ENCODE data around the gene ADAMTS6. TPM values are rescaled to one million over a fixed set of nuclear protein-coding genes. Genes with fewer than 3 reads are reported as not detected.

ADAMTS6 gene
- total and polyA plus RNA-seq, 2 experiments from 2014 or later = 0.78 to 2.0 TPM

DNA sequence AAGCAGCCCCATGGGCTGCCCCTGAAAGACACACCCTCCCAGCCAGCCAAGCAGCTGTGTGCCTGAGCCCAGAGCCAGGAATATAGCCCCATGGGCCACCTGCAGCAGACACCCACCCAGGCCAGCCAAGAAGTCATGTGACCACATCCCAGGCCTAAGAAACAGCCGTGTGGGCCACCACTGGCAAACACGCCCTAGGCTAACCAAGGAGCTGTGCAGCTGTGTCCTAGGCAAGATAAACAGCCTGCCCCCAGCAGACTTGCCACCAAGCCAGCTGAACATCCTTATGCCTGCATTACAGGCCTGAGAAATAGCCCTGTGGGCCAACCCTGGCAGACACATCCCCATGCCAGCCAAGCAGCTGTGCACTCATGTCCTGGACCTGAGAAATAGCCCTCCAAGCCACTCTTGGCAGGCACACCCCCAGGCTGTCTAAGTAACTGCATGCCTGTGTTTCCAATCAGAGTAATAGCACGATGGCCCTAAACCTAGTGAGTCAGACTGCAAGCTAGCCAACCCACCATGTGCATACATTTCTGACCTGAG is 143.0 kb downstream of the ADAMTS6 start:
- no peaks in the 10 kb centered on the region for H3K79me2 ChIP-seq (replicated peaks; ENCODE audit: insufficient read depth)
- H3K9me2 ChIP-seq (ENCODE audit: insufficient read depth) = no peaks in the 10 kb centered on the region
- TF ChIP-seq STAT1 (IDR thresholded peaks at IDR 0.05; ENCODE audit: unreplicated experiment) (no peak), NANOG (IDR thresholded peaks at IDR 0.05; ENCODE audit: borderline replicate concordance) (no peak), ZNF331 (CRISPR knock-in tag; IDR thresholded peaks at IDR 0.05; ENCODE audit: low read depth) (no peak)
- TF ChIP-seq, protein P1, sequence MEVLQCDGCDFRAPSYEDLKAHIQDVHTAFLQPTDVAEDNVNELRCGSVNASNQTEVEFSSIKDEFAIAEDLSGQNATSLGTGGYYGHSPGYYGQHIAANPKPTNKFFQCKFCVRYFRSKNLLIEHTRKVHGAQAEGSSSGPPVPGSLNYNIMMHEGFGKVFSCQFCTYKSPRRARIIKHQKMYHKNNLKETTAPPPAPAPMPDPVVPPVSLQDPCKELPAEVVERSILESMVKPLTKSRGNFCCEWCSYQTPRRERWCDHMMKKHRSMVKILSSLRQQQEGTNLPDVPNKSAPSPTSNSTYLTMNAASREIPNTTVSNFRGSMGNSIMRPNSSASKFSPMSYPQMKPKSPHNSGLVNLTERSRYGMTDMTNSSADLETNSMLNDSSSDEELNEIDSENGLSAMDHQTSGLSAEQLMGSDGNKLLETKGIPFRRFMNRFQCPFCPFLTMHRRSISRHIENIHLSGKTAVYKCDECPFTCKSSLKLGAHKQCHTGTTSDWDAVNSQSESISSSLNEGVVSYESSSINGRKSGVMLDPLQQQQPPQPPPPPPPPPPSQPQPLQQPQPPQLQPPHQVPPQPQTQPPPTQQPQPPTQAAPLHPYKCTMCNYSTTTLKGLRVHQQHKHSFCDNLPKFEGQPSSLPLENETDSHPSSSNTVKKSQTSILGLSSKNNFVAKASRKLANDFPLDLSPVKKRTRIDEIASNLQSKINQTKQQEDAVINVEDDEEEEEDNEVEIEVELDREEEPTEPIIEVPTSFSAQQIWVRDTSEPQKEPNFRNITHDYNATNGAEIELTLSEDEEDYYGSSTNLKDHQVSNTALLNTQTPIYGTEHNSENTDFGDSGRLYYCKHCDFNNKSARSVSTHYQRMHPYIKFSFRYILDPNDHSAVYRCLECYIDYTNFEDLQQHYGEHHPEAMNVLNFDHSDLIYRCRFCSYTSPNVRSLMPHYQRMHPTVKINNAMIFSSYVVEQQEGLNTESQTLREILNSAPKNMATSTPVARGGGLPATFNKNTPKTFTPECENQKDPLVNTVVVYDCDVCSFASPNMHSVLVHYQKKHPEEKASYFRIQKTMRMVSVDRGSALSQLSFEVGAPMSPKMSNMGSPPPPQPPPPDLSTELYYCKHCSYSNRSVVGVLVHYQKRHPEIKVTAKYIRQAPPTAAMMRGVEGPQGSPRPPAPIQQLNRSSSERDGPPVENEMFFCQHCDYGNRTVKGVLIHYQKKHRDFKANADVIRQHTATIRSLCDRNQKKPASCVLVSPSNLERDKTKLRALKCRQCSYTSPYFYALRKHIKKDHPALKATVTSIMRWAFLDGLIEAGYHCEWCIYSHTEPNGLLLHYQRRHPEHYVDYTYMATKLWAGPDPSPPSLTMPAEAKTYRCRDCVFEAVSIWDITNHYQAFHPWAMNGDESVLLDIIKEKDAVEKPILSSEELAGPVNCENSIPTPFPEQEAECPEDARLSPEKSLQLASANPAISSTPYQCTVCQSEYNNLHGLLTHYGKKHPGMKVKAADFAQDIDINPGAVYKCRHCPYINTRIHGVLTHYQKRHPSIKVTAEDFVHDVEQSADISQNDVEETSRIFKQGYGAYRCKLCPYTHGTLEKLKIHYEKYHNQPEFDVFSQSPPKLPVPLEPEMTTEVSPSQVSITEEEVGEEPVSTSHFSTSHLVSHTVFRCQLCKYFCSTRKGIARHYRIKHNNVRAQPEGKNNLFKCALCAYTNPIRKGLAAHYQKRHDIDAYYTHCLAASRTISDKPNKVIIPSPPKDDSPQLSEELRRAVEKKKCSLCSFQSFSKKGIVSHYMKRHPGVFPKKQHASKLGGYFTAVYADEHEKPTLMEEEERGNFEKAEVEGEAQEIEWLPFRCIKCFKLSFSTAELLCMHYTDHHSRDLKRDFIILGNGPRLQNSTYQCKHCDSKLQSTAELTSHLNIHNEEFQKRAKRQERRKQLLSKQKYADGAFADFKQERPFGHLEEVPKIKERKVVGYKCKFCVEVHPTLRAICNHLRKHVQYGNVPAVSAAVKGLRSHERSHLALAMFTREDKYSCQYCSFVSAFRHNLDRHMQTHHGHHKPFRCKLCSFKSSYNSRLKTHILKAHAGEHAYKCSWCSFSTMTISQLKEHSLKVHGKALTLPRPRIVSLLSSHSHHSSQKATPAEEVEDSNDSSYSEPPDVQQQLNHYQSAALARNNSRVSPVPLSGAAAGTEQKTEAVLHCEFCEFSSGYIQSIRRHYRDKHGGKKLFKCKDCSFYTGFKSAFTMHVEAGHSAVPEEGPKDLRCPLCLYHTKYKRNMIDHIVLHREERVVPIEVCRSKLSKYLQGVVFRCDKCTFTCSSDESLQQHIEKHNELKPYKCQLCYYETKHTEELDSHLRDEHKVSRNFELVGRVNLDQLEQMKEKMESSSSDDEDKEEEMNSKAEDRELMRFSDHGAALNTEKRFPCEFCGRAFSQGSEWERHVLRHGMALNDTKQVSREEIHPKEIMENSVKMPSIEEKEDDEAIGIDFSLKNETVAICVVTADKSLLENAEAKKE (CRISPR knock-in tag; IDR thresholded peaks at IDR 0.05) = no peak
- 0 out of 2 replicates have a peak overlapping the region, but pooled peaks have one; percentile 53 for H3K27ac Mint-ChIP-seq
- H2AFZ ChIP-seq = no peak overlapping the region
- no peak overlapping the region for H3K4me3 Mint-ChIP-seq
- H3K4me2 ChIP-seq = no peak overlapping the region
- ATAC-seq = peak; percentile 49; the same call in 2 of the 3 replicates
- H3K27ac ChIP-seq (ENCODE audit: low read depth) = no peak overlapping the region
- H3K36me3 Mint-ChIP-seq (ENCODE audit: low read depth) = peaks cover 12% of the 10 kb centered on the region; the same call in 2 of the 3 replicates
- DNase-seq (ENCODE audit: low spot score) = no peak
- H3K4me1 Mint-ChIP-seq = peaks cover 11% of the 10 kb centered on the region
- no peaks in the 10 kb centered on the region for H3K4me1 ChIP-seq (ENCODE audit: insufficient read depth)
- H3K9me3 Mint-ChIP-seq = peaks cover 11% of the 10 kb centered on the region; the same call in 2 of the 3 replicates
- no peak overlapping the region for H3K4me3 ChIP-seq
- H4K20me1 ChIP-seq (replicated peaks; ENCODE audit: insufficient read depth) = no peaks in the 10 kb centered on the region
- H3F3A ChIP-seq (replicated peaks; ENCODE audit: low read depth) = no peaks in the 10 kb centered on the region
- no peaks in the 10 kb centered on the region for H3K27me3 Mint-ChIP-seq (ENCODE audit: insufficient read depth, low read depth, poor library complexity)
- no peaks in the 10 kb centered on the region for H3K36me3 ChIP-seq (ENCODE audit: insufficient read depth)
- no peaks in the 10 kb centered on the region for H3K27me3 ChIP-seq (ENCODE audit: insufficient read depth)

DNA sequence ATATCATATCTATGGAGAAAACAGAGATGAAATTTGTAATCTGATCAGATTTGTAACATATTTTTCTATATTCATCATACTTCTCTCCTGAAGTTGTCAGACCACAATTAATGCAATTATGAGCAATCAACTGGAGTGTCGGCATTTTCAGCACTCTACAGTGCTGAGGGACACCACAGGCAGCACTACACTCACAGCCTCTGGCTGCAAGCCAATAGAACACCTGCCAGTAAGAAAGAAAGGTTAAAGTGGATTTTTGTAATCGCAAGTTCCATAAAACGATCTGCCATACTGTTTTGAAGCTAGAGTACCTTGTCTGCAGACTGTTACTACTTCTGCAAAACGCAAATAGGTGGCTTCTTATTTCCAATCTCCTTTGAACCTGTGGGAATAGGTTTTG is 147.6 kb downstream of the ADAMTS6 start:
- peaks cover 10% of the 10 kb centered on the region for H3K4me1 ChIP-seq (ENCODE audit: insufficient read depth)
- H2AFZ ChIP-seq = no peak overlapping the region
- no peak overlapping the region for H3K4me2 ChIP-seq
- no peak overlapping the region for H3K27ac ChIP-seq (ENCODE audit: low read depth)
- H3F3A ChIP-seq (replicated peaks; ENCODE audit: low read depth) = no peaks in the 10 kb centered on the region
- H3K79me2 ChIP-seq (replicated peaks; ENCODE audit: insufficient read depth) = no peaks in the 10 kb centered on the region
- Mint-ChIP-seq H3K36me3 (ENCODE audit: low read depth) (no peaks in the 10 kb centered on the region), H3K4me3 (no peak overlapping the region), H3K27ac (no peak overlapping the region), H3K4me1 (peaks cover 26% of the 10 kb centered on the region), H3K9me3 (no peaks in the 10 kb centered on the region), H3K27me3 (ENCODE audit: insufficient read depth, low read depth, poor library complexity) (no peaks in the 10 kb centered on the region)
- H4K20me1 ChIP-seq (replicated peaks; ENCODE audit: insufficient read depth) = no peaks in the 10 kb centered on the region
- no peaks in the 10 kb centered on the region for H3K9me2 ChIP-seq (ENCODE audit: insufficient read depth)
- DNase-seq (ENCODE audit: low spot score) (peak; percentile 11), ATAC-seq (peak; percentile 68)
- no peak overlapping the region for H3K4me3 ChIP-seq
- H3K36me3 ChIP-seq (ENCODE audit: insufficient read depth) = no peaks in the 10 kb centered on the region
- H3K27me3 ChIP-seq (ENCODE audit: insufficient read depth) = no peaks in the 10 kb centered on the region
- TF ChIP-seq JUNB (IDR thresholded peaks at IDR 0.05; ENCODE audit: unreplicated experiment) = no peak
- TF ChIP-seq EZH2phosphoT487 (IDR thresholded peaks at IDR 0.05; ENCODE audit: unreplicated experiment) = no peak
- TF ChIP-seq POLR2AphosphoS5 (IDR thresholded peaks at IDR 0.05; ENCODE audit: low read depth) = no peak
- TF ChIP-seq, protein P2, sequence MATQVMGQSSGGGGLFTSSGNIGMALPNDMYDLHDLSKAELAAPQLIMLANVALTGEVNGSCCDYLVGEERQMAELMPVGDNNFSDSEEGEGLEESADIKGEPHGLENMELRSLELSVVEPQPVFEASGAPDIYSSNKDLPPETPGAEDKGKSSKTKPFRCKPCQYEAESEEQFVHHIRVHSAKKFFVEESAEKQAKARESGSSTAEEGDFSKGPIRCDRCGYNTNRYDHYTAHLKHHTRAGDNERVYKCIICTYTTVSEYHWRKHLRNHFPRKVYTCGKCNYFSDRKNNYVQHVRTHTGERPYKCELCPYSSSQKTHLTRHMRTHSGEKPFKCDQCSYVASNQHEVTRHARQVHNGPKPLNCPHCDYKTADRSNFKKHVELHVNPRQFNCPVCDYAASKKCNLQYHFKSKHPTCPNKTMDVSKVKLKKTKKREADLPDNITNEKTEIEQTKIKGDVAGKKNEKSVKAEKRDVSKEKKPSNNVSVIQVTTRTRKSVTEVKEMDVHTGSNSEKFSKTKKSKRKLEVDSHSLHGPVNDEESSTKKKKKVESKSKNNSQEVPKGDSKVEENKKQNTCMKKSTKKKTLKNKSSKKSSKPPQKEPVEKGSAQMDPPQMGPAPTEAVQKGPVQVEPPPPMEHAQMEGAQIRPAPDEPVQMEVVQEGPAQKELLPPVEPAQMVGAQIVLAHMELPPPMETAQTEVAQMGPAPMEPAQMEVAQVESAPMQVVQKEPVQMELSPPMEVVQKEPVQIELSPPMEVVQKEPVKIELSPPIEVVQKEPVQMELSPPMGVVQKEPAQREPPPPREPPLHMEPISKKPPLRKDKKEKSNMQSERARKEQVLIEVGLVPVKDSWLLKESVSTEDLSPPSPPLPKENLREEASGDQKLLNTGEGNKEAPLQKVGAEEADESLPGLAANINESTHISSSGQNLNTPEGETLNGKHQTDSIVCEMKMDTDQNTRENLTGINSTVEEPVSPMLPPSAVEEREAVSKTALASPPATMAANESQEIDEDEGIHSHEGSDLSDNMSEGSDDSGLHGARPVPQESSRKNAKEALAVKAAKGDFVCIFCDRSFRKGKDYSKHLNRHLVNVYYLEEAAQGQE (IDR thresholded peaks at IDR 0.05; ENCODE audit: unreplicated experiment) = no peak
- no peak for TF ChIP-seq NANOG (IDR thresholded peaks at IDR 0.05; ENCODE audit: borderline replicate concordance)
- TF ChIP-seq, protein P3, sequence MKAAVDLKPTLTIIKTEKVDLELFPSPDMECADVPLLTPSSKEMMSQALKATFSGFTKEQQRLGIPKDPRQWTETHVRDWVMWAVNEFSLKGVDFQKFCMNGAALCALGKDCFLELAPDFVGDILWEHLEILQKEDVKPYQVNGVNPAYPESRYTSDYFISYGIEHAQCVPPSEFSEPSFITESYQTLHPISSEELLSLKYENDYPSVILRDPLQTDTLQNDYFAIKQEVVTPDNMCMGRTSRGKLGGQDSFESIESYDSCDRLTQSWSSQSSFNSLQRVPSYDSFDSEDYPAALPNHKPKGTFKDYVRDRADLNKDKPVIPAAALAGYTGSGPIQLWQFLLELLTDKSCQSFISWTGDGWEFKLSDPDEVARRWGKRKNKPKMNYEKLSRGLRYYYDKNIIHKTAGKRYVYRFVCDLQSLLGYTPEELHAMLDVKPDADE (IDR thresholded peaks at IDR 0.05) = no peak

Measured in GM23338 (cell line).